K562 (cell line): Measurements from ENCODE around the gene PPP1R37. TPM values are rescaled to one million over a fixed set of nuclear protein-coding genes. Genes with fewer than 3 reads are reported as not detected.
A peak's percentile ranks its signal among the peaks of the same experiment; 100 is the strongest.

Experiments
- ATF1 ChIP-seq, 2 experiments: fragments of 450-650 bp in 1 of 2; IDR thresholded peaks; 2 replicates each; pipeline ENCODE4 v1.6.1; 2016; ENCODE audit warnings: missing compliant biosample characterization in 1 of 2, missing genetic modification characterization in 1 of 2
- CBX3 ChIP-seq, 2 experiments: IDR thresholded peaks; 1 replicate in 1 of 2; 2 replicates in 1 of 2; pipeline ENCODE4 v1.6.1; 2012; ENCODE audit warnings: inconsistent platforms in 2 of 2, low read length in 2 of 2, borderline replicate concordance in 1 of 2, control low read depth in 1 of 2
- CCAR2 ChIP-seq: fragments of 200-400 bp; formaldehyde crosslinking; IDR thresholded peaks from 2 replicates; pipeline ENCODE4 v1.6.1; 2017; ENCODE audit warnings: mild to moderate bottlenecking, low read depth, low read length
- CHD4 ChIP-seq: fragments of 200-600 bp; sonication (generic); IDR thresholded peaks from 3 replicates; pipeline ENCODE4 v1.6.1; 2012; ENCODE audit warnings: low read depth, mild to moderate bottlenecking, mixed read lengths, low read length, inconsistent platforms; ENCODE audit not compliant: insufficient read depth, insufficient replicate concordance, poor library complexity, severe bottlenecking
- CREB1 ChIP-seq, 2 experiments: sonication (generic) in 1 of 2; formaldehyde crosslinking in 1 of 2; IDR thresholded peaks; 2 replicates each; pipeline versions ENCODE4 v1.6.1 to v1.8.0; 2012 to 2022; ENCODE audit warnings: inconsistent platforms in 1 of 2, mild to moderate bottlenecking in 1 of 2, missing genetic modification reagents in 1 of 2, moderate library complexity in 1 of 2
- FOXA1 ChIP-seq: fragments of 450-650 bp; IDR thresholded peaks from 2 replicates; pipeline ENCODE4 v1.6.1; 2016; ENCODE audit warnings: mild to moderate bottlenecking, borderline replicate concordance
- HCFC1 ChIP-seq: IDR thresholded peaks from 2 replicates; pipeline ENCODE4 v1.6.1; 2012; ENCODE audit warnings: low read depth, low read length, improper control_type of control experiment
- JUND ChIP-seq, 2 experiments: IDR thresholded peaks; 2 replicates in 1 of 2; 3 replicates in 1 of 2; pipeline ENCODE4 v1.6.1; 2011; ENCODE audit warnings: borderline replicate concordance in 2 of 2, low read depth in 2 of 2, low read length in 2 of 2, improper control_type of control experiment in 1 of 2, missing biosample characterization in 1 of 2, missing genetic modification characterization in 1 of 2, missing genetic modification reagents in 1 of 2
- MYBL2 ChIP-seq, 2 experiments: fragments of 450-650 bp in 1 of 2; sonication (generic) in 1 of 2; formaldehyde crosslinking in 1 of 2; IDR thresholded peaks; 2 replicates each; pipeline versions ENCODE4 v1.6.1 to v1.8.1; 2017 to 2022; ENCODE audit warnings: borderline replicate concordance in 1 of 2, inconsistent platforms in 1 of 2, low read depth in 1 of 2, mild to moderate bottlenecking in 1 of 2, missing genetic modification reagents in 1 of 2, moderate library complexity in 1 of 2
- MYNN ChIP-seq, 2 experiments: sonication (generic); formaldehyde crosslinking in 1 of 2; IDR thresholded peaks; 2 replicates each; pipeline versions ENCODE4 v1.5.0 to v1.6.1; 2016 to 2020; ENCODE audit warnings: antibody characterized with exemption in 1 of 2, missing genetic modification reagents in 1 of 2
- NELFE ChIP-seq: IDR thresholded peaks from 2 replicates; pipeline ENCODE4 v1.6.1; 2011; ENCODE audit warnings: mild to moderate bottlenecking; ENCODE audit not compliant: insufficient read depth, insufficient read length
- NR2C2 ChIP-seq, 2 experiments: fragments of 200-800 bp in 1 of 2; sonication (Bioruptor generic) in 1 of 2; sonication (generic) in 1 of 2; formaldehyde crosslinking in 1 of 2; IDR thresholded peaks; 2 replicates each; pipeline versions ENCODE4 v1.6.1 to v1.8.0; 2016 to 2022; ENCODE audit warnings: mild to moderate bottlenecking in 1 of 2, missing compliant biosample characterization in 1 of 2, missing genetic modification characterization in 1 of 2, missing genetic modification reagents in 1 of 2
- PHF21A ChIP-seq: fragments of 450-650 bp; IDR thresholded peaks from 2 replicates; pipeline ENCODE4 v1.6.1; 2017; ENCODE audit warnings: low read depth, borderline replicate concordance
- SIN3A ChIP-seq, 2 experiments: fragments of 150-350 bp in 1 of 2; IDR thresholded peaks; 2 replicates each; pipeline ENCODE4 v1.6.1; 2011 to 2016; ENCODE audit warnings: borderline replicate concordance in 2 of 2, low read depth in 2 of 2, low read length in 2 of 2, mild to moderate bottlenecking in 2 of 2, moderate library complexity in 2 of 2; ENCODE audit not compliant: control insufficient read depth in 1 of 2
- TOE1 ChIP-seq, 2 experiments: fragments of 450-650 bp in 1 of 2; sonication (generic) in 1 of 2; formaldehyde crosslinking in 1 of 2; IDR thresholded peaks; 2 replicates each; pipeline versions ENCODE4 v1.7.1 to v1.8.0; 2016 to 2022; ENCODE audit warnings: borderline replicate concordance in 2 of 2, mild to moderate bottlenecking in 2 of 2, antibody characterized with exemption in 1 of 2, inconsistent platforms in 1 of 2, low read depth in 1 of 2, missing genetic modification reagents in 1 of 2, moderate library complexity in 1 of 2
- ZBTB49 ChIP-seq: sonication (generic); formaldehyde crosslinking; IDR thresholded peaks from 2 replicates; pipeline ENCODE4 v1.8.0; 2022; ENCODE audit warnings: missing genetic modification reagents, mild to moderate bottlenecking, borderline replicate concordance
- polyA plus RNA-seq, 8 experiments: library from polyadenylated mRNA; depleted of rRNA in 4 of 8; stranded (reverse) in 5 of 8; unstranded in 3 of 8; fragments of >200 nt; fragmentation: Nextera tagmentation in 2 of 8; fragmentation: Illumina TruSeq in 1 of 8; extraction: Ambion mirVana in 2 of 8; extraction: Trizol in 1 of 8; gene quantifications; 2 replicates each; pipeline versions ENCODE4 v1.2.1 to v1.2.3, GENCODE V29; 2011 to 2014; ENCODE audit warnings: inconsistent platforms in 1 of 8, missing spikeins in 1 of 8
- total RNA-seq, 7 experiments: library from RNA; depleted of rRNA in 6 of 7; stranded (reverse); fragments of >200 nt in 6 of 7; fragmentation: Illumina TruSeq in 2 of 7; extraction: Trizol in 2 of 7; gene quantifications; 2 replicates each; pipeline versions ENCODE4 v1.2.1 to v1.2.3, GENCODE V29; 2011 to 2021; ENCODE audit warnings: low replicate concordance in 1 of 7
- TF ChIP-seq, protein P1 (sequence below): fragments of 250-450 bp; sonication (Bioruptor Pico); IDR thresholded peaks from 2 replicates; pipeline ENCODE4 v1.9.0; 2021; ENCODE audit warnings: mild to moderate bottlenecking
- TF ChIP-seq, protein P2 (sequence below): sonication (generic); formaldehyde crosslinking; IDR thresholded peaks from 2 replicates; pipeline ENCODE4 v1.8.1; 2023; ENCODE audit warnings: mild to moderate bottlenecking, missing genetic modification reagents

Gene PPP1R37
- total and polyA plus RNA-seq, 9 of the 15 experiments (the other 6 are each of a cell fraction or from before 2014, with no cell fraction given): 0.04 to 20.3 (median 7.3) TPM

DNA sequence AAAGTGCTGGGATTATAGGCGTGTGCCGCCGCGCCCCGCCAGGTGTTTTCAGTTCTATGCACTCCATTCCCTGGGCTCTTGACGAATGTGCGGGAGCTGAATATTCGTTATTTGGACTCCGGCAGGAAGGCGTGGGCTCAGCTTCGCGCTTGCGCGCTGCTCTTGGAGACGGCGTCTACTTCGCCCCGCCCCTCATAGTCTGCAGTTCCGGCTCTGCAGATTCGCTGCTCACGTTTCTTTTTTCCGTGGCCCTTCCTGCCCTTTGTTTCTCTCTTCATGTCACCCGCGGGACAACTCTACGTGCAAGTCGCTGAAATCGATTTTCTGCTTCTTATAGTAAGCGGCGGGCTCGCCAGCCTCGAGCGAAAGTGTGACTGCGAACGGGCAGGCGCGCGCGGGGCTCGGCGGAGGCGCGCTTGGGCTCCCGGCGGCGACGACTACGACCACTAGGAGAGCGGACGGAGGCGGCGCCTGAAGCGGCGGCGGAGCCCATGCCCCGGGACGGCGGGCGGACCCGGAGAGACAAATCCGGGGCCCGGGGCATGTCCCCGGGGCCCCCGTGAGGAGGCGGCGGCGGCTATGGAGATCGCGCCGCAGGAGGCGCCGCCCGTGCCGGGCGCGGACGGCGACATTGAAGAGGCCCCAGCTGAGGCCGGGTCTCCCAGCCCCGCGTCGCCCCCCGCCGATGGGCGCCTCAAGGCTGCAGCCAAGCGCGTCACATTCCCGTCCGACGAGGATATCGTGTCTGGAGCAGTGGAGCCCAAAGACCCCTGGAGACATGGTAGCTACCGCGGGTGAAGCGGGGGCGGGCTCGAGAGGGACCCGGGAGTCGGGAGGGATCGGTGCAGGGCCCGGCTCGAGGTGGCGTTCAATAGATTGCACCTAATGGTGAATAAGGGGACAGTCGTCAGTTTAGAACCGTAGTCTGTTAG is at the start of gene PPP1R37 (continued):
- no peak for TF ChIP-seq ZBTB49 (CRISPR knock-in tag)
- no peak for TF ChIP-seq ATF1 (CRISPR knock-in tag; IDR thresholded peaks at IDR 0.05)
- TF ChIP-seq ATF1 (tag; IDR thresholded peaks at IDR 0.05): peak; percentile 92
- no peak for TF ChIP-seq CCAR2
- TF ChIP-seq CHD4: no peak
- no peak; the same call in 1 of the 2 replicates for TF ChIP-seq MYBL2 (IDR thresholded peaks at IDR 0.05; ENCODE audit: low read depth)
- no peak for TF ChIP-seq MYBL2 (CRISPR knock-in tag; IDR thresholded peaks at IDR 0.05; ENCODE audit: borderline replicate concordance)
- 0 out of 2 replicates have a peak, but pooled peaks have one; percentile 18 for TF ChIP-seq MYNN (IDR thresholded peaks at IDR 0.05)
- no peak for TF ChIP-seq MYNN (CRISPR knock-in tag; IDR thresholded peaks at IDR 0.05)
- TF ChIP-seq TOE1 (IDR thresholded peaks at IDR 0.05; ENCODE audit: borderline replicate concordance): peak; percentile 91; the same call in 1 of the 2 replicates
- TF ChIP-seq TOE1 (CRISPR knock-in tag; IDR thresholded peaks at IDR 0.05; ENCODE audit: borderline replicate concordance, low read depth): no peak
- TF ChIP-seq, protein P1, sequence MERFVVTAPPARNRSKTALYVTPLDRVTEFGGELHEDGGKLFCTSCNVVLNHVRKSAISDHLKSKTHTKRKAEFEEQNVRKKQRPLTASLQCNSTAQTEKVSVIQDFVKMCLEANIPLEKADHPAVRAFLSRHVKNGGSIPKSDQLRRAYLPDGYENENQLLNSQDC: peak; percentile 76; the same call in 1 of the 2 replicates
- peak; percentile 75 for TF ChIP-seq HCFC1
- TF ChIP-seq CBX3 (IDR thresholded peaks at IDR 0.05; ENCODE audit: borderline replicate concordance in 1 of 2, low read length in 2 of 2): peak in 1 of 2 experiments; percentile 61; a peak in 1 of 3 replicates
- peak in 1 of 2 experiments; percentile 74; a peak in 3 of 4 replicates for TF ChIP-seq SIN3A (IDR thresholded peaks at IDR 0.05; ENCODE audit: borderline replicate concordance in 2 of 2, control insufficient read depth in 1 of 2, low read depth in 2 of 2, low read length in 2 of 2)
- peak; percentile 35 for TF ChIP-seq JUND (IDR thresholded peaks at IDR 0.05; ENCODE audit: borderline replicate concordance, low read depth, low read length)
- TF ChIP-seq JUND (tag; IDR thresholded peaks at IDR 0.05; ENCODE audit: borderline replicate concordance, low read depth, low read length): peak; percentile 34; the same call in 1 of the 3 replicates
- TF ChIP-seq FOXA1: no peak
- peak; percentile 63; the same call in 1 of the 2 replicates for TF ChIP-seq PHF21A
- TF ChIP-seq, protein P2, sequence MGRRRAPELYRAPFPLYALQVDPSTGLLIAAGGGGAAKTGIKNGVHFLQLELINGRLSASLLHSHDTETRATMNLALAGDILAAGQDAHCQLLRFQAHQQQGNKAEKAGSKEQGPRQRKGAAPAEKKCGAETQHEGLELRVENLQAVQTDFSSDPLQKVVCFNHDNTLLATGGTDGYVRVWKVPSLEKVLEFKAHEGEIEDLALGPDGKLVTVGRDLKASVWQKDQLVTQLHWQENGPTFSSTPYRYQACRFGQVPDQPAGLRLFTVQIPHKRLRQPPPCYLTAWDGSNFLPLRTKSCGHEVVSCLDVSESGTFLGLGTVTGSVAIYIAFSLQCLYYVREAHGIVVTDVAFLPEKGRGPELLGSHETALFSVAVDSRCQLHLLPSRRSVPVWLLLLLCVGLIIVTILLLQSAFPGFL: peak; percentile 95; the same call in 1 of the 2 replicates
- TF ChIP-seq CREB1 (IDR thresholded peaks at IDR 0.05): peak; percentile 74
- TF ChIP-seq CREB1 (CRISPR knock-in tag; IDR thresholded peaks at IDR 0.05): peak; percentile 79
- no peak for TF ChIP-seq NELFE
- TF ChIP-seq NR2C2 (CRISPR knock-in tag; IDR thresholded peaks at IDR 0.05): 0 out of 2 replicates have a peak, but pooled peaks have one; percentile 39
- TF ChIP-seq NR2C2 (tag; IDR thresholded peaks at IDR 0.05): peak; percentile 57; the same call in 1 of the 2 replicates
